Liver (tissue), 9 donors: Measurements from ENCODE around the gene SH3RF3. TPM values are rescaled to one million over a fixed set of nuclear protein-coding genes. Genes with fewer than 3 reads are reported as not detected.

Experiments
- DNase-seq: peaks from one replicate; pipeline ENCODE4 v3.0.0-alpha.2; 2017; ENCODE audit warnings: low spot score
- H3K27ac ChIP-seq, 2 donors: one replicate each; pipeline ENCODE4 v1.7.0; 2013; ENCODE audit warnings: inconsistent platforms in 2 of 2, low read length in 2 of 2, control low read depth in 1 of 2, low read depth in 1 of 2, mild to moderate bottlenecking in 1 of 2
- H3K27me3 ChIP-seq, 4 donors: one replicate each; pipeline versions ENCODE4 v1.6.1 to v1.7.0; 2013; ENCODE audit warnings: low read length in 3 of 4, inconsistent platforms in 1 of 4, mild to moderate bottlenecking in 1 of 4, moderate library complexity in 1 of 4; ENCODE audit not compliant: control insufficient read depth in 4 of 4, insufficient read depth in 4 of 4
- H3K36me3 ChIP-seq, 4 donors: one replicate each; pipeline versions ENCODE4 v1.6.1 to v1.7.0; 2013; ENCODE audit warnings: low read length in 3 of 4, mild to moderate bottlenecking in 3 of 4, low read depth in 1 of 4, moderate library complexity in 1 of 4; ENCODE audit not compliant: control insufficient read depth in 4 of 4, insufficient read depth in 3 of 4
- H3K4me1 ChIP-seq, 4 donors: one replicate each; pipeline versions ENCODE4 v1.6.1 to v1.7.0; 2013; ENCODE audit warnings: low read length in 3 of 4, mild to moderate bottlenecking in 3 of 4, moderate library complexity in 1 of 4; ENCODE audit not compliant: control insufficient read depth in 4 of 4, insufficient read depth in 4 of 4
- H3K4me3 ChIP-seq, 3 donors: one replicate each; pipeline versions ENCODE4 v1.6.1 to v1.7.0; 2013; ENCODE audit warnings: low read length in 3 of 3, control low read depth in 1 of 3, low read depth in 1 of 3, mild to moderate bottlenecking in 1 of 3
- H3K9ac ChIP-seq, 2 donors: one replicate each; pipeline ENCODE4 v1.7.0; 2013; ENCODE audit warnings: low read length in 2 of 2, mild to moderate bottlenecking in 2 of 2, moderate library complexity in 2 of 2, control low read depth in 1 of 2, low read depth in 1 of 2
- H3K9me3 ChIP-seq, 4 donors: one replicate each; pipeline versions ENCODE4 v1.6.1 to v1.7.0; 2013; ENCODE audit warnings: low read length in 3 of 4; ENCODE audit not compliant: control insufficient read depth in 4 of 4
- EGR1 ChIP-seq, 2 donors: IDR thresholded peaks; 2 replicates each; pipeline ENCODE4 v1.6.1; 2016 to 2018; ENCODE audit warnings: antibody characterized with exemption in 2 of 2, low read depth in 2 of 2
- FOXA1 ChIP-seq: IDR thresholded peaks from 2 replicates; pipeline ENCODE4 v1.6.1; 2016; ENCODE audit warnings: antibody characterized with exemption
- FOXA2 ChIP-seq: IDR thresholded peaks from 2 replicates; pipeline ENCODE4 v1.6.1; 2016; ENCODE audit warnings: antibody characterized with exemption
- GABPA ChIP-seq, 2 donors: IDR thresholded peaks in 1 of 2; conservative IDR thresholded peaks in 1 of 2; 2 replicates each; pipeline ENCODE4 v1.6.1; 2016; ENCODE audit warnings: antibody characterized with exemption in 2 of 2, mild to moderate bottlenecking in 1 of 2, moderate library complexity in 1 of 2
- HNF4A ChIP-seq, 2 donors: conservative IDR thresholded peaks; 2 replicates each; pipeline ENCODE4 v1.6.1; 2016; ENCODE audit warnings: antibody characterized with exemption in 2 of 2, mild to moderate bottlenecking in 2 of 2
- HNF4G ChIP-seq: IDR thresholded peaks from 2 replicates; pipeline ENCODE4 v1.6.1; 2016; ENCODE audit warnings: antibody characterized with exemption
- JUND ChIP-seq, 2 donors: IDR thresholded peaks; 2 replicates each; pipeline ENCODE4 v1.6.1; 2016; ENCODE audit warnings: antibody characterized with exemption in 2 of 2
- RAD21 ChIP-seq, 2 donors: IDR thresholded peaks; 2 replicates each; pipeline ENCODE4 v1.6.1; 2016; ENCODE audit warnings: antibody characterized with exemption in 2 of 2, mild to moderate bottlenecking in 2 of 2
- REST ChIP-seq: IDR thresholded peaks from 2 replicates; pipeline ENCODE4 v1.6.1; 2016; ENCODE audit warnings: antibody characterized with exemption, mild to moderate bottlenecking
- RXRA ChIP-seq, 2 donors: IDR thresholded peaks; 2 replicates each; pipeline ENCODE4 v1.6.1; 2017 to 2018; ENCODE audit warnings: antibody characterized with exemption in 2 of 2, mild to moderate bottlenecking in 1 of 2
- SP1 ChIP-seq: IDR thresholded peaks from 2 replicates; pipeline ENCODE4 v1.6.1; 2018; ENCODE audit warnings: antibody characterized with exemption, mild to moderate bottlenecking
- TAF1 ChIP-seq: conservative IDR thresholded peaks from 2 replicates; pipeline ENCODE4 v1.6.1; 2016; ENCODE audit warnings: antibody characterized with exemption, mild to moderate bottlenecking
- ZBTB33 ChIP-seq: IDR thresholded peaks from 2 replicates; pipeline ENCODE4 v1.6.1; 2016; ENCODE audit warnings: antibody characterized with exemption
- WGBS: extraction: QIAGEN DNeasy Blood & Tissue Kit; methylation state at CpG from one replicate; pipeline ENCODE4 v1.1.7; 2013; 5-methylcytosine and 5-hydroxymethylcytosine counted together
- polyA plus RNA-seq, 2 donors: library from polyadenylated mRNA; stranded (reverse) in 1 of 2; unstranded in 1 of 2; fragments of 200-250 nt in 1 of 2; fragments of >200 nt in 1 of 2; fragmentation: Nextera tagmentation in 1 of 2; extraction: Ambion mirVana in 1 of 2; gene quantifications; one replicate each; pipeline versions ENCODE4 v1.2.1 to v1.2.3, GENCODE V29; 2013 to 2015
- total RNA-seq, 2 donors: library from RNA; depleted of rRNA; stranded (reverse); fragments of >200 nt; gene quantifications; one replicate each; pipeline ENCODE4 v1.2.3, GENCODE V29; 2014
- donor health status: healthy.
- donor health status: healthy.
- donor health status: healthy.
- donor health status: healthy.
- donor health status: healthy.

The SH3RF3 gene
- total and polyA plus RNA-seq, 4 donors: 0.11 to 1.0 (median 0.54) TPM

DNA sequence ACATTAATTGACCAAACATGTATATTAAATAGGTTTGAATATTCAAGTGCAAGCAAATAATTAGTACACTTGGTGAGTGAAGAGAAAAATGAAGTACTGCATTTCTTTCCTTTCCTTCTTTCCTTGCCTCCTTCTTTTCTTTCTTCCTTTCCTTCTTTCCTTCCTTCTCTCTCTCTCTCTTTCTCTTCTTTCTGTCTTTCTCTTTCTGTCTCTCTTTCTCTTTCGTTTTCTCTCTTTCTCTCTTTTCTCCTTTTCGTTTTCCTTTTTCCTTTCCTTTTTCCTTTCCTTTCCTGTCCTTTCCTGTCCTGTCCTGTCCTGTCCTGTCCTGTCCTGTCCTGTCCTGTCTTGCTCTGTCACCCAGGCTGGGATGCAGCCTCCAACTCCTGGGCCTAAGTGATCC lies 119.6 kb downstream of the SH3RF3 start:
- no peak overlapping the region for H3K27ac ChIP-seq
- H3K4me1 ChIP-seq: no peaks in the 10 kb centered on the region
- no peak for DNase-seq
- no peaks in the 10 kb centered on the region for H3K9me3 ChIP-seq
- H3K9ac ChIP-seq: no peak overlapping the region
- no peak overlapping the region for H3K4me3 ChIP-seq
- TF ChIP-seq HNF4G (no peak), RXRA (IDR thresholded peaks at IDR 0.05) (no peak), FOXA2 (no peak)
- no peaks in the 10 kb centered on the region for H3K36me3 ChIP-seq
- no peaks in the 10 kb centered on the region for H3K27me3 ChIP-seq
- 88% methylated on average over 2 of the region's 2 CpGs for WGBS

DNA sequence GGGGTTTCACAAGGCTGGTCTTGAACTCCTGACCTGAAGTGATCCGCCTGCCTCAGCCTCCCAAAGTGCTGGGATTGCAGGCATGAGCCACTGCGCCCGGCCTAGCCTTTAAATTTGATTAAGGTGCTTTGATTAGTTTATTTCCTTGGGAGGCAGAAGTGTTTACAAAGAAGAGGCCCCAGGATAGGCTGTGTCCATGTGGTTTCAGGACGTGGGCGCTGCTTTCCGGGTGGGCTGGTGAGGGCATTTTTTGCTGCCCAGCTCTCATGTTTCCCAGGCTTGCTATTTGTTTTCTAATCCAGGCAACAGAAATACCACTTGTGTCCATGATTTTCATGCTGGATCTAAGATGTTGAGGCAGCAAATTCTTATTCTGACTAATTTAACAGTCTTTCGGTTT lies 124.2 kb downstream of the SH3RF3 start:
- Histone ChIP-seq H3K4me1 (peaks cover 0 to 2% (median 0%) of the 10 kb centered on the region in 4 donors), H3K36me3 (peaks cover 0 to 1% (median 0%) of the 10 kb centered on the region in 4 donors), H3K9ac (no peak overlapping the region), H3K27me3 (no peaks in the 10 kb centered on the region), H3K4me3 (no peak overlapping the region), H3K27ac (no peak overlapping the region), H3K9me3 (no peaks in the 10 kb centered on the region)
- 95% methylated on average over 7 of the region's 7 CpGs for WGBS
- DNase-seq: no peak
- TF ChIP-seq JUND (IDR thresholded peaks at IDR 0.05) (no peak), SP1 (no peak), EGR1 (IDR thresholded peaks at IDR 0.05; ENCODE audit: low read depth in 2 of 2) (no peak), RAD21 (IDR thresholded peaks at IDR 0.05) (no peak), FOXA2 (no peak), HNF4G (no peak), TAF1 (no peak), ZBTB33 (no peak), REST (no peak), FOXA1 (no peak), GABPA (IDR thresholded peaks at IDR 0.05 in 1 of 2, conservative IDR thresholded peaks at IDR 0.05 in 1 of 2) (no peak), HNF4A (conservative IDR thresholded peaks at IDR 0.05) (no peak), RXRA (IDR thresholded peaks at IDR 0.05) (no peak)
